ENCODE results near the gene CD84. TPM values are rescaled to one million over a fixed set of nuclear protein-coding genes. Genes with fewer than 3 reads are reported as not detected.

Gene CD84
- total and polyA plus RNA-seq, 2 donors (not counting 1 experiment from before 2014, with no cell fraction given): 19.8 to 63.9 TPM

GRCh38 chr1:160549665-160550006, 29.7 kb downstream of the CD84 start:
- Histone ChIP-seq H3K79me2 (ENCODE audit: control insufficient read depth, insufficient read depth, low read length) (peaks cover 5% of the 10 kb centered on the region), H3K4me2 (replicated peaks; ENCODE audit: low read depth, low read length, poor library complexity, severe bottlenecking) (peak overlapping the region; percentile 60), H3K9ac (ENCODE audit: low read length) (peak overlapping the region; percentile 2), H3K27me3 (replicated peaks in 1 of 4; ENCODE audit: control extremely low read depth in 1 of 4, control insufficient read depth in 3 of 4, insufficient read depth in 4 of 4, low read length in 3 of 4) (no peaks in the 10 kb centered on the region), H2AFZ (ENCODE audit: insufficient read depth, low read depth, low read length, poor library complexity, severe bottlenecking) (no peak overlapping the region), H3K9me3 (ENCODE audit: control extremely low read depth in 1 of 3, control insufficient read depth in 2 of 3, insufficient read depth in 1 of 3, low read length in 2 of 3) (peaks cover 0 to 4% (median 0%) of the 10 kb centered on the region in 3 donors), H4K20me1 (ENCODE audit: control insufficient read depth, insufficient read depth, low read length, poor library complexity, severe bottlenecking) (no peaks in the 10 kb centered on the region), H3K4me1 (ENCODE audit: control insufficient read depth in 2 of 2, insufficient read depth in 2 of 2, low read length in 2 of 2) (peaks cover 73 to 74% of the 10 kb centered on the region in 2 donors), H3K36me3 (replicated peaks in 1 of 2; ENCODE audit: control extremely low read depth in 1 of 2, control insufficient read depth in 1 of 2, extremely low read depth in 1 of 2, insufficient read depth in 2 of 2, low read length in 1 of 2) (peaks cover 6 to 40% of the 10 kb centered on the region in 2 experiments), H3K27ac (ENCODE audit: low read length in 2 of 2) (peak overlapping the region; percentile 84 to 88), H3K4me3 (ENCODE audit: control extremely low read depth in 1 of 5, extremely low read depth in 1 of 5, insufficient read depth in 1 of 5, low read depth in 2 of 5, low read length in 4 of 5) (no peak overlapping the region)
- H3K4me1 Mint-ChIP-seq: peaks cover 88% of the 10 kb centered on the region
- no peak for DNase-seq
- TF ChIP-seq EZH2 (IDR thresholded peaks at IDR 0.05; ENCODE audit: borderline replicate concordance, insufficient read depth, low read depth, low read length, poor library complexity, severe bottlenecking) (no peak), CTCF (IDR thresholded peaks at IDR 0.05) (no peak)
- H3K9me3 Mint-ChIP-seq (ENCODE audit: insufficient read depth): no peaks in the 10 kb centered on the region
- ChIA-PET POLR2A (interaction anchor here (0.5 to 2.2 kb wide), 4 partner anchors 9 to 1152 kb away, joined by 3 to 9 read pairs (median 4); no protein-coding TSS in a partner anchor), CTCF (interaction anchor here (0.9 to 18.3 kb wide), 13 partner anchors 9 to 173 kb away, joined by 3 to 159 read pairs (median 6); partner anchors contain the start of genes CD84 and SLAMF6)
- peak; percentile 10 for ATAC-seq (ENCODE audit: low read depth)
- H3K27me3 Mint-ChIP-seq: no peaks in the 10 kb centered on the region
- H3K27ac Mint-ChIP-seq: peak overlapping the region; percentile 94
- intact Hi-C loops (cut with micrococcal nuclease): loop anchor here (1.0 to 5.0 kb wide), 5 partner anchors 9 to 43 kb away; no protein-coding TSS in a partner anchor
- WGBS (ENCODE audit: insufficient coverage): 21% methylated on average over 3 of the region's 3 CpGs
- H3K4me3 Mint-ChIP-seq: peak overlapping the region; percentile 57

- H3K36me3 ChIP-seq (replicated peaks in 1 of 2; ENCODE audit: control extremely low read depth in 1 of 2, control insufficient read depth in 1 of 2, extremely low read depth in 1 of 2, insufficient read depth in 2 of 2, low read length in 1 of 2): peaks cover 6 to 40% of the 10 kb centered on the region in 2 experiments
- no peaks in the 10 kb centered on the region for H4K20me1 ChIP-seq (ENCODE audit: control insufficient read depth, insufficient read depth, low read length, poor library complexity, severe bottlenecking)
- intact Hi-C loops (cut with micrococcal nuclease): loop anchor here (1.0 to 5.0 kb wide), 5 partner anchors 9 to 43 kb away; no protein-coding TSS in a partner anchor
- WGBS (ENCODE audit: insufficient coverage): 2% methylated on average over 5 of the region's 5 CpGs
- H3K4me1 Mint-ChIP-seq: peaks cover 89% of the 10 kb centered on the region
- H3K27me3 Mint-ChIP-seq: no peaks in the 10 kb centered on the region
- H3K9me3 ChIP-seq (ENCODE audit: control extremely low read depth in 1 of 3, control insufficient read depth in 2 of 3, insufficient read depth in 1 of 3, low read length in 2 of 3): peaks cover 0 to 4% (median 0%) of the 10 kb centered on the region in 3 donors
- POLR2A ChIA-PET: interaction anchor here (0.5 to 2.2 kb wide), 6 partner anchors 8 to 1152 kb away, joined by 3 to 9 read pairs (median 4); no protein-coding TSS in a partner anchor
- H2AFZ ChIP-seq (ENCODE audit: insufficient read depth, low read depth, low read length, poor library complexity, severe bottlenecking): peak overlapping the region; percentile 3
- CTCF ChIA-PET: interaction anchor here (0.9 to 18.3 kb wide), 15 partner anchors 9 to 173 kb away, joined by 3 to 159 read pairs (median 6); partner anchors contain the start of genes CD84 and SLAMF6
- H3K4me2 ChIP-seq (replicated peaks; ENCODE audit: low read depth, low read length, poor library complexity, severe bottlenecking): peak overlapping the region; percentile 60
- peak overlapping the region; percentile 57 for H3K4me3 Mint-ChIP-seq
- no peaks in the 10 kb centered on the region for H3K9me3 Mint-ChIP-seq (ENCODE audit: insufficient read depth)
- peaks cover 5% of the 10 kb centered on the region for H3K79me2 ChIP-seq (ENCODE audit: control insufficient read depth, insufficient read depth, low read length)
- peak overlapping the region; percentile 84 to 88 for H3K27ac ChIP-seq (ENCODE audit: low read length in 2 of 2)
- DNase-seq (peak; percentile 79), ATAC-seq (ENCODE audit: low read depth) (peak; percentile 76)
- peaks cover 76 to 77% of the 10 kb centered on the region in 2 donors for H3K4me1 ChIP-seq (ENCODE audit: control insufficient read depth in 2 of 2, insufficient read depth in 2 of 2, low read length in 2 of 2)
- no peak for TF ChIP-seq EZH2 (IDR thresholded peaks at IDR 0.05; ENCODE audit: borderline replicate concordance, insufficient read depth, low read depth, low read length, poor library complexity, severe bottlenecking)
- TF ChIP-seq CTCF (IDR thresholded peaks at IDR 0.05): no peak
- no peaks in the 10 kb centered on the region for H3K27me3 ChIP-seq (replicated peaks in 1 of 4; ENCODE audit: control extremely low read depth in 1 of 4, control insufficient read depth in 3 of 4, insufficient read depth in 4 of 4, low read length in 3 of 4)
- H3K9ac ChIP-seq (ENCODE audit: low read length): peak overlapping the region; percentile 2
- H3K4me3 ChIP-seq (ENCODE audit: control extremely low read depth in 1 of 5, extremely low read depth in 1 of 5, insufficient read depth in 1 of 5, low read depth in 2 of 5, low read length in 4 of 5): no peak overlapping the region
- H3K27ac Mint-ChIP-seq: peak overlapping the region; percentile 94
Measured at GRCh38 chr1:160548960-160549664, 30.2 kb downstream of the CD84 start.
